Stomach (tissue), 4 donors: ENCODE results near the gene ATF2.

Experiments used
- EP300 ChIP-seq: sonication (generic); formaldehyde crosslinking; IDR thresholded peaks from one replicate; pipeline ENCODE4 v1.6.1; 2017; ENCODE audit warnings: antibody characterized with exemption
- POLR2A ChIP-seq, 4 donors: fragments of 450-650 bp; IDR thresholded peaks; one replicate each; pipeline ENCODE4 v1.6.1; 2016; ENCODE audit warnings: antibody characterized with exemption in 4 of 4, control low read depth in 2 of 4, mild to moderate bottlenecking in 1 of 4, moderate library complexity in 1 of 4
- POLR2AphosphoS5 ChIP-seq, 3 donors: sonication (generic); formaldehyde crosslinking; IDR thresholded peaks; one replicate each; pipeline ENCODE4 v1.6.1; 2016; ENCODE audit warnings: antibody characterized with exemption in 3 of 3
- TF ChIP-seq, protein P1 (sequence below), 7 experiments: fragments of 450-650 bp in 4 of 7; fragments of 200-600 bp in 3 of 7; sonication (generic) in 3 of 7; IDR thresholded peaks; one replicate each; pipeline ENCODE4 v1.5.1; 2016 to 2019; ENCODE audit warnings: antibody characterized with exemption in 7 of 7, control low read depth in 2 of 7, mild to moderate bottlenecking in 1 of 7

DNA sequence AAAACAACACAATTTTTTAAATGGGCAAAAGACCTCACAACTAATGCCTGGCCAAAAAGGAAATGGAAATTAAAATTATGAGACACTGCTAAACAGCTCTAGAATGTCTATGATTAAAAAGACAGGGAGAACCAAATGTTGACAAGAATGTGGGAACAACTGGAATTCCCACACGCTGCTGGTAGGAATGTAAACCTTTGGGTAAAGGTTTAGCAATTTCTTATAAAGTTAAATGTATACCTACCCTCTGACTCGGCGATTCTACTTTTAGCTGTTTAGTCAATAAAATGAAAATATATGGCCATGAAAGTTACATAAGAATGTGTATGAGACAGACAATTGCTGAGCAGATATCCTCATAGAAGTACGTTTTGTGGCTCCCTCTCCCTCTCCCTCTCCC is 60.9 kb downstream of the ATF2 start:
- TF ChIP-seq, protein P1, sequence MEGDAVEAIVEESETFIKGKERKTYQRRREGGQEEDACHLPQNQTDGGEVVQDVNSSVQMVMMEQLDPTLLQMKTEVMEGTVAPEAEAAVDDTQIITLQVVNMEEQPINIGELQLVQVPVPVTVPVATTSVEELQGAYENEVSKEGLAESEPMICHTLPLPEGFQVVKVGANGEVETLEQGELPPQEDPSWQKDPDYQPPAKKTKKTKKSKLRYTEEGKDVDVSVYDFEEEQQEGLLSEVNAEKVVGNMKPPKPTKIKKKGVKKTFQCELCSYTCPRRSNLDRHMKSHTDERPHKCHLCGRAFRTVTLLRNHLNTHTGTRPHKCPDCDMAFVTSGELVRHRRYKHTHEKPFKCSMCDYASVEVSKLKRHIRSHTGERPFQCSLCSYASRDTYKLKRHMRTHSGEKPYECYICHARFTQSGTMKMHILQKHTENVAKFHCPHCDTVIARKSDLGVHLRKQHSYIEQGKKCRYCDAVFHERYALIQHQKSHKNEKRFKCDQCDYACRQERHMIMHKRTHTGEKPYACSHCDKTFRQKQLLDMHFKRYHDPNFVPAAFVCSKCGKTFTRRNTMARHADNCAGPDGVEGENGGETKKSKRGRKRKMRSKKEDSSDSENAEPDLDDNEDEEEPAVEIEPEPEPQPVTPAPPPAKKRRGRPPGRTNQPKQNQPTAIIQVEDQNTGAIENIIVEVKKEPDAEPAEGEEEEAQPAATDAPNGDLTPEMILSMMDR (IDR thresholded peaks at IDR 0.05), result no peak
- TF ChIP-seq POLR2A (IDR thresholded peaks at IDR 0.05), result no peak
- TF ChIP-seq POLR2AphosphoS5 (IDR thresholded peaks at IDR 0.05), result no peak
- TF ChIP-seq EP300, result no peak
